HEK293T (cell line): Measurements from ENCODE around the gene BICC1.

ENCODE experiments used
- CTCF ChIA-PET: fragments of 350-600 bp; formaldehyde crosslinking; extraction: SDS; loops from one replicate; lab custom pipeline; 2021; ENCODE audit warnings: antibody characterized with exemption, inconsistent platforms; lab: Yijun Ruan, JAX
- POLR2A ChIA-PET: fragments of 350-600 bp; formaldehyde crosslinking; extraction: SDS; loops from one replicate; lab custom pipeline; 2020; ENCODE audit warnings: antibody characterized with exemption, inconsistent platforms; lab: Yijun Ruan, JAX
- DNase-seq: peaks from one replicate; pipeline ENCODE4 v3.0.0; 2012; ENCODE audit warnings: mixed read lengths; ENCODE audit errors: extremely low spot score
- ARNT ChIP-seq: fragments of 450-650 bp; IDR thresholded peaks from 2 replicates; pipeline ENCODE4 v1.6.1; 2017; ENCODE audit warnings: mild to moderate bottlenecking
- BHLHE40 ChIP-seq: fragments of 450-650 bp; IDR thresholded peaks from 2 replicates; pipeline ENCODE4 v1.6.1; 2016; ENCODE audit warnings: mild to moderate bottlenecking, moderate library complexity, borderline replicate concordance
- CTBP1 ChIP-seq: fragments of 450-650 bp; IDR thresholded peaks from 2 replicates; pipeline ENCODE4 v1.6.1; 2016; ENCODE audit warnings: borderline replicate concordance
- ELF4 ChIP-seq: fragments of 450-650 bp; IDR thresholded peaks from 2 replicates; pipeline ENCODE4 v1.6.1; 2017; ENCODE audit warnings: antibody characterized with exemption
- FOXA1 ChIP-seq: fragments of 450-650 bp; IDR thresholded peaks from 2 replicates; pipeline ENCODE4 v1.6.1; 2016; ENCODE audit warnings: mild to moderate bottlenecking
- FOXK2 ChIP-seq: fragments of 450-650 bp; IDR thresholded peaks from 2 replicates; pipeline ENCODE4 v1.6.1; 2016; ENCODE audit warnings: mild to moderate bottlenecking
- FOXM1 ChIP-seq: fragments of 450-650 bp; IDR thresholded peaks from 2 replicates; pipeline ENCODE4 v1.6.1; 2017; ENCODE audit warnings: mild to moderate bottlenecking, borderline replicate concordance
- HDGF ChIP-seq: fragments of 450-650 bp; IDR thresholded peaks from 2 replicates; pipeline ENCODE4 v1.6.1; 2017; ENCODE audit warnings: antibody characterized with exemption, borderline replicate concordance
- L3MBTL2 ChIP-seq: fragments of 450-650 bp; conservative IDR thresholded peaks from 2 replicates; pipeline ENCODE4 v1.6.1; 2016; ENCODE audit warnings: mild to moderate bottlenecking
- LEF1 ChIP-seq: fragments of 450-650 bp; IDR thresholded peaks from 2 replicates; pipeline ENCODE4 v1.6.1; 2017; ENCODE audit warnings: mild to moderate bottlenecking, borderline replicate concordance
- NFRKB ChIP-seq: fragments of 450-650 bp; IDR thresholded peaks from 2 replicates; pipeline ENCODE4 v1.6.1; 2016; ENCODE audit warnings: mild to moderate bottlenecking, moderate library complexity
- PKNOX1 ChIP-seq: fragments of 450-650 bp; IDR thresholded peaks from 2 replicates; pipeline ENCODE4 v1.6.1; 2016
- SP1 ChIP-seq: fragments of 450-650 bp; IDR thresholded peaks from 2 replicates; pipeline ENCODE4 v1.6.1; 2017
- SUZ12 ChIP-seq: fragments of 450-650 bp; IDR thresholded peaks from 2 replicates; pipeline ENCODE4 v1.6.1; 2016; ENCODE audit warnings: mild to moderate bottlenecking
- TARDBP ChIP-seq: fragments of 450-650 bp; IDR thresholded peaks from 2 replicates; pipeline ENCODE4 v1.6.1; 2016
- ZNF384 ChIP-seq: fragments of 450-650 bp; IDR thresholded peaks from 2 replicates; pipeline ENCODE4 v1.6.1; 2016

Gene BICC1

GRCh38 chr10:58826694-58827093, 314.0 kb downstream of the BICC1 start:
- POLR2A ChIA-PET: no interaction called here
- TF ChIP-seq ZNF384: no peak
- no peak for TF ChIP-seq TARDBP
- TF ChIP-seq FOXA1: no peak
- TF ChIP-seq ELF4: no peak
- TF ChIP-seq FOXM1: no peak
- TF ChIP-seq NFRKB: no peak
- TF ChIP-seq SP1: no peak
- TF ChIP-seq L3MBTL2: no peak
- TF ChIP-seq LEF1: no peak
- no peak for TF ChIP-seq ARNT
- no peak for TF ChIP-seq BHLHE40
- no peak for TF ChIP-seq HDGF
- no peak for TF ChIP-seq CTBP1
- TF ChIP-seq SUZ12: no peak
- no peak for TF ChIP-seq FOXK2
- no peak for TF ChIP-seq PKNOX1
- DNase-seq: no peak
- CTCF ChIA-PET: no interaction called here

- POLR2A ChIA-PET: no interaction called here
- DNase-seq: no peak
- CTCF ChIA-PET: no interaction called here
- TF ChIP-seq FOXM1 (no peak), PKNOX1 (no peak), L3MBTL2 (no peak), TARDBP (no peak)
Measured at GRCh38 chr10:58827381-58827780, 314.7 kb downstream of the BICC1 start.

GRCh38 chr10:58829839-58830238, 317.2 kb downstream of the BICC1 start:
- CTCF ChIA-PET: no interaction called here
- no peak for TF ChIP-seq FOXM1
- no peak for TF ChIP-seq ARNT
- TF ChIP-seq ZNF384: no peak
- TF ChIP-seq FOXK2: no peak
- no peak for TF ChIP-seq L3MBTL2
- no peak for TF ChIP-seq HDGF
- POLR2A ChIA-PET: no interaction called here

GRCh38 chr10:58830697-58831096, 318.0 kb downstream of the BICC1 start:
- POLR2A ChIA-PET: no interaction called here
- DNase-seq: no peak
- TF ChIP-seq FOXM1: no peak
- no peak for TF ChIP-seq SP1
- no peak for TF ChIP-seq LEF1
- no peak for TF ChIP-seq FOXA1
- no peak for TF ChIP-seq TARDBP
- no peak for TF ChIP-seq L3MBTL2
- no peak for TF ChIP-seq FOXK2
- TF ChIP-seq PKNOX1: no peak
- no peak for TF ChIP-seq CTBP1
- CTCF ChIA-PET: no interaction called here

More at GRCh38 chr10:58829839-58830238, 317.2 kb downstream of the BICC1 start:
- no peak for DNase-seq

GRCh38 chr10:58833771-58834561, 321.3 kb downstream of the BICC1 start:
- POLR2A ChIA-PET: no interaction called here
- no peak for DNase-seq
- TF ChIP-seq NFRKB (no peak), FOXA1 (no peak), HDGF (no peak), PKNOX1 (no peak), L3MBTL2 (no peak), TARDBP (no peak), SP1 (no peak), LEF1 (no peak), SUZ12 (no peak)
- CTCF ChIA-PET: interaction anchor here (0.6 kb wide), 1 partner anchor 41 kb away, joined by 3 read pairs; no protein-coding TSS in a partner anchor

GRCh38 chr10:58836176-58836700, 323.6 kb downstream of the BICC1 start:
- CTCF ChIA-PET: no interaction called here
- POLR2A ChIA-PET: no interaction called here
- no peak for DNase-seq
- no peak for TF ChIP-seq ARNT
- no peak for TF ChIP-seq FOXA1
- no peak for TF ChIP-seq CTBP1
- TF ChIP-seq FOXM1: no peak
- no peak for TF ChIP-seq TARDBP
- no peak for TF ChIP-seq SUZ12
- no peak for TF ChIP-seq L3MBTL2
- TF ChIP-seq HDGF: no peak
- no peak for TF ChIP-seq ZNF384
- TF ChIP-seq LEF1: no peak
- TF ChIP-seq NFRKB: no peak
- TF ChIP-seq SP1: no peak
- no peak for TF ChIP-seq FOXK2
- no peak for TF ChIP-seq PKNOX1
- TF ChIP-seq ELF4: no peak
- no peak for TF ChIP-seq BHLHE40
